ENCODE data around the gene WDR33. TPM values are rescaled to one million over a fixed set of nuclear protein-coding genes. Genes with fewer than 3 reads are reported as not detected.
"Not testable (repeated sequence)": the region's sequence is repeated elsewhere in the genome, so short reads cannot be mapped to it uniquely, and the experiment has no call there.

Gene WDR33
- total and polyA plus RNA-seq, 2 experiments from 2014 or later, result 16.9 to 43.8 TPM

GRCh38 chr2:127814677-127815076 is 3.7 kb upstream of the WDR33 start:
- TF ChIP-seq EZH2phosphoT487 (IDR thresholded peaks at IDR 0.05; ENCODE audit: insufficient read depth, low read depth) (no peak), EZH2 (IDR thresholded peaks at IDR 0.05; ENCODE audit: insufficient read depth, poor library complexity, severe bottlenecking) (no peak)
- Histone ChIP-seq H3K9ac (no peak overlapping the region), H3K79me2 (ENCODE audit: insufficient read depth) (peaks cover 11% of the 10 kb centered on the region), H4K20me1 (ENCODE audit: insufficient read depth) (no peaks in the 10 kb centered on the region), H3F3A (ENCODE audit: insufficient read depth) (peaks cover 8% of the 10 kb centered on the region), H3K4me2 (ENCODE audit: unreplicated experiment) (no peak overlapping the region), H3K9me3 (ENCODE audit: low read depth) (no peaks in the 10 kb centered on the region), H3K4me1 (ENCODE audit: insufficient read depth) (peaks cover 1% of the 10 kb centered on the region), H3K36me3 (ENCODE audit: low read depth) (no peaks in the 10 kb centered on the region), H2AFZ (no peak overlapping the region), H3K27me3 (replicated peaks; ENCODE audit: insufficient read depth) (peaks cover 7% of the 10 kb centered on the region), H3K4me3 (no peak overlapping the region), H3K27ac (no peak overlapping the region), H3K9me2 (ENCODE audit: insufficient read depth) (no peaks in the 10 kb centered on the region)
- 68 to 76% methylated on average over 1 of the region's 1 CpG for WGBS, 2 experiments (ENCODE audit: low coverage in 1 of 2, low lambda C conversion rate in 2 of 2, missing lambda C conversion rate in 2 of 2)
- in situ Hi-C loops (cut with MboI), result no loop called here
- DNase-seq, result no peak

- H3K4me2 ChIP-seq (ENCODE audit: unreplicated experiment); H3K36me3 ChIP-seq (ENCODE audit: low read depth); H3K9me2 ChIP-seq (ENCODE audit: insufficient read depth); DNase-seq; H3K4me3 ChIP-seq; H3K9ac ChIP-seq; H3K27ac ChIP-seq; H3F3A ChIP-seq (ENCODE audit: insufficient read depth); in situ Hi-C loops (cut with MboI); H2AFZ ChIP-seq; H3K27me3 ChIP-seq (replicated peaks; ENCODE audit: insufficient read depth); H4K20me1 ChIP-seq (ENCODE audit: insufficient read depth); H3K9me3 ChIP-seq (ENCODE audit: low read depth): not testable (repeated sequence)
- Histone ChIP-seq H3K4me1 (ENCODE audit: insufficient read depth) (peaks cover 13% of the 10 kb centered on the region), H3K79me2 (ENCODE audit: insufficient read depth) (peaks cover 33% of the 10 kb centered on the region)
- 92% methylated on average over 3 of the region's 3 CpGs for WGBS, 2 experiments (ENCODE audit: low coverage in 1 of 2, low lambda C conversion rate in 2 of 2, missing lambda C conversion rate in 2 of 2)
Measured at GRCh38 chr2:127812441-127812840, 1.5 kb upstream of the WDR33 start.

DNA sequence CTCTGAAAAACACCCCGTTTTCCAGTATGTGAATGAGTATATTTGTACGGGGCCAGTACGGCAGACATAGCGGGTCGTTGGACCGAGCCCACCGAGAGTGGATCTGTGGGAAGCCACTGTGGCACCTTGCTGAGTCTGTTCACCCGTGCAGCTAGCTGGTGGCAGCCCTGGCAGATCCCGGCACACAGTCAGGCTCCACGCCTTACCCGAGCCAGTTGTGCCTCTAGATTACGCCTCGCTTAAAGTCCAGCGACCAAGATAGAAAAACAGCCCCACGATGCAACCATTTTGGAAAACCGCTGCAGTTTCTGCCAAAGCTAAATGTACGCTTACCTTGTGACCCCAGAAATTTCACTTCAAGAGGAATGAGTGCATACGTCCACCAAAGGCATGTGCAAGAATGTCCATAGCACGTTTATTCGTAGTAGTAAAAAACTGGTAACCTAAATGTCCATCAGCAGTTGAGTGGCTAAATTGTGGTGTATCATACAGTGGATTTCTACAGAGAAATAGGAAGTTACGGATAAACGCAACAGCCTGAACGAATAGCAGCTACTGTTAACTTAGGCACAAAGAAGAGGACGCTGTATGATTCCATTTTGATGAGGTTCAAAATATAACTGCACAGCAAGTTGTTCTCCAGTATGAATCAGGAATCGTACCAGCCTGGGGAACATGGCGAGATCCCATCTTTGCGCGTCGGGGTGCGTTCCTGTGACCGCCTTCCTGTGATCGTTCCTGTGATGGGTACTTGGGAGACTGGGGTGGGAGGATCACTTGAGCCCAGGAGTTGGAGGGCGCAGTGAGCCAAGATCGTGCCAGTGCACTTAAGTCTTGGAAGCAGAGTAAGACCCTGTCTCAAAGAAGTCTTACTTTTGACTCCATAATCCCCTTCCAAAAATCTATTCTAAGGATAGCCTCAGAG is 688 bp upstream of the WDR33 start:
- Histone ChIP-seq H3K9me2 (ENCODE audit: insufficient read depth) (no peaks in the 10 kb centered on the region), H3K9me3 (ENCODE audit: low read depth) (no peaks in the 10 kb centered on the region)
- 42 to 43% methylated on average over 34 of the region's 34 CpGs for WGBS, 2 experiments (ENCODE audit: low coverage in 1 of 2, low lambda C conversion rate in 2 of 2, missing lambda C conversion rate in 2 of 2)

DNA sequence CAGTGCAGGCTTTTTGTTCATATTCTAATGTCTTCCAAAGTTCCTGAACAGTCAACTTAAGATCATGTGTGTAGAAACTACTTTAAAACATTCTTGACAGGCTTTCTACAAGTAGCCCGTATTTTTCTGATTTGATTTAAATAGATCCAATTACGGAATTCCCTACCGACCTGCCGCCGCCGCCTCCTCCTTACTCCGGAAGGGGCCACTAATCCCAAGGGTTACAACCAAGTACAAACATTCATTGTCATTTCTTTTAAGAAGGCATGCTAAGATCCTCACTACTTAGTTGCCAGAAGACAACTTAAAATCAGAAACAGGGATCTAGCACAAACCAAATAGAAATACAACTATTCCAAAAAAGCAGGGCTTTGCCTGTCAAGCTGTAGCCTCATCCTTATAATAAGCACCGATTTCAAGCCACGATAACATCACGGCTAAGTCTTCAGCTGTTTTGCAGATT is 784 bp downstream of the WDR33 start:
- peaks cover 13% of the 10 kb centered on the region for H3K4me1 ChIP-seq (ENCODE audit: insufficient read depth)
- DNase-seq, result peak; percentile 64

More for the DNA sequence above, 688 bp upstream of the WDR33 start:
- H3K27ac ChIP-seq, result peak overlapping the region; percentile 88
- TF ChIP-seq EZH2phosphoT487 (IDR thresholded peaks at IDR 0.05; ENCODE audit: insufficient read depth, low read depth) (no peak), EZH2 (IDR thresholded peaks at IDR 0.05; ENCODE audit: insufficient read depth, poor library complexity, severe bottlenecking) (no peak)
- peak overlapping the region; percentile 86 for H3K4me3 ChIP-seq
- no peaks in the 10 kb centered on the region for H3K36me3 ChIP-seq (ENCODE audit: low read depth)
- H2AFZ ChIP-seq, result peak overlapping the region; percentile 100
- H4K20me1 ChIP-seq (ENCODE audit: insufficient read depth), result peaks cover 6% of the 10 kb centered on the region; the same call in 1 of the 2 replicates
- H3F3A ChIP-seq (ENCODE audit: insufficient read depth), result peaks cover 9% of the 10 kb centered on the region
- in situ Hi-C loops (cut with MboI), result no loop called here
- H3K4me1 ChIP-seq (ENCODE audit: insufficient read depth), result peaks cover 13% of the 10 kb centered on the region
- H3K27me3 ChIP-seq (replicated peaks; ENCODE audit: insufficient read depth), result no peaks in the 10 kb centered on the region
- no peak for DNase-seq
- peaks cover 41% of the 10 kb centered on the region for H3K79me2 ChIP-seq (ENCODE audit: insufficient read depth)
- H3K9ac ChIP-seq, result peak overlapping the region; percentile 95
- peak overlapping the region; percentile 96 for H3K4me2 ChIP-seq (ENCODE audit: unreplicated experiment)

More for the DNA sequence above, 784 bp downstream of the WDR33 start:
- peaks cover 9% of the 10 kb centered on the region for H3F3A ChIP-seq (ENCODE audit: insufficient read depth)
- H4K20me1 ChIP-seq (ENCODE audit: insufficient read depth), result peaks cover 16% of the 10 kb centered on the region; the same call in 1 of the 2 replicates
- no peaks in the 10 kb centered on the region for H3K9me2 ChIP-seq (ENCODE audit: insufficient read depth)
- peak overlapping the region; percentile 100 for H2AFZ ChIP-seq
- in situ Hi-C loops (cut with MboI), result no loop called here
- no peaks in the 10 kb centered on the region for H3K36me3 ChIP-seq (ENCODE audit: low read depth)
- 1% methylated on average over 10 of the region's 10 CpGs for WGBS, 2 experiments (ENCODE audit: low coverage in 1 of 2, low lambda C conversion rate in 2 of 2, missing lambda C conversion rate in 2 of 2)
- peak overlapping the region; percentile 95 for H3K9ac ChIP-seq
- H3K27ac ChIP-seq, result peak overlapping the region; percentile 88
- TF ChIP-seq EZH2phosphoT487 (IDR thresholded peaks at IDR 0.05; ENCODE audit: insufficient read depth, low read depth), result no peak
- TF ChIP-seq EZH2 (IDR thresholded peaks at IDR 0.05; ENCODE audit: insufficient read depth, poor library complexity, severe bottlenecking), result no peak
- H3K79me2 ChIP-seq (ENCODE audit: insufficient read depth), result peaks cover 56% of the 10 kb centered on the region
- H3K4me3 ChIP-seq, result peak overlapping the region; percentile 86
- H3K27me3 ChIP-seq (replicated peaks; ENCODE audit: insufficient read depth), result no peaks in the 10 kb centered on the region
- H3K4me2 ChIP-seq (ENCODE audit: unreplicated experiment), result peak overlapping the region; percentile 96
- H3K9me3 ChIP-seq (ENCODE audit: low read depth), result no peaks in the 10 kb centered on the region

All from GM23248 (cell line).